ENCODE results near the gene AP3D1. TPM values are rescaled to one million over a fixed set of nuclear protein-coding genes. Genes with fewer than 3 reads are reported as not detected.

AP3D1 gene
- total RNA-seq, 1 experiment from 2014 or later = 107 TPM

- no peak for DNase-seq
- H3K4me1 ChIP-seq = peaks cover 23% of the 10 kb centered on the region
These were observed 20.2 kb upstream of the AP3D1 start for GRCh38 chr19:2171349-2172145.

GRCh38 chr19:2170987-2171348, 19.6 kb upstream of the AP3D1 start:
- Histone ChIP-seq H3K36me3 (peaks cover 3% of the 10 kb centered on the region; the same call in 1 of the 2 replicates), H3K9me3 (replicated peaks) (no peaks in the 10 kb centered on the region), H3K27ac (no peak overlapping the region), H3K4me1 (peaks cover 23% of the 10 kb centered on the region), H3K4me3 (no peak overlapping the region), H3K27me3 (no peaks in the 10 kb centered on the region)
- no peak for DNase-seq

More at GRCh38 chr19:2171349-2172145, 20.2 kb upstream of the AP3D1 start:
- Histone ChIP-seq H3K9me3 (replicated peaks) (no peaks in the 10 kb centered on the region), H3K36me3 (peaks cover 3% of the 10 kb centered on the region; the same call in 1 of the 2 replicates), H3K4me3 (no peak overlapping the region), H3K27me3 (no peaks in the 10 kb centered on the region), H3K27ac (no peak overlapping the region)

DNA sequence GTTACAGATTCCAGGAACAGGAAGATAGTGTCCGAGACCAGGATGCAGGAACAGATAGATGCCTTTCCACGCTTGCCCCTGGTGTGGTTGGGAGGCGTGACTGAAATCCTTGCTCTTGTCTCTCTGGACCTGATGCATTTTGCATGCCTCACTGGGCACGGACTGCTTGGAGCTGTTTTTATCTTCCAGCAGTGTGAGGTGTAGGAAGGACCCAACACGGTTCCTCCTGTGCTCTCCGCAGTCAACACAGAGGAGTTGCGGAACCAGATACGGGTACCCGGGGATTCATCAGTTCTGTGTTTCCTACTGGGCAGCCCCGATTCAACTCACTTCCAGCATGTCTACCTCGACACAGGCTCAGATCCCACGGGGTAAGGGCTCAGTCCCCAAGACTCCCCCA, 18.9 kb upstream of the AP3D1 start:
- peaks cover 23% of the 10 kb centered on the region for H3K4me1 ChIP-seq
- no peaks in the 10 kb centered on the region for H3K27me3 ChIP-seq
- no peak overlapping the region for H3K4me3 ChIP-seq
- H3K27ac ChIP-seq = no peak overlapping the region
- no peaks in the 10 kb centered on the region for H3K9me3 ChIP-seq (replicated peaks)
- DNase-seq = no peak
- peaks cover 3% of the 10 kb centered on the region; the same call in 1 of the 2 replicates for H3K36me3 ChIP-seq

- Histone ChIP-seq H3K27ac (peak overlapping the region; percentile 30; the same call in 1 of the 2 replicates), H3K9me3 (replicated peaks) (no peaks in the 10 kb centered on the region), H3K4me1 (peaks cover 23% of the 10 kb centered on the region), H3K36me3 (no peaks in the 10 kb centered on the region; the same call in 1 of the 2 replicates), H3K4me3 (no peak overlapping the region), H3K27me3 (no peaks in the 10 kb centered on the region)
- peak; percentile 88 to 90 for DNase-seq
These were observed 17.5 kb upstream of the AP3D1 start for GRCh38 chr19:2168619-2169424.

- no peak overlapping the region for H3K4me3 ChIP-seq
- H3K36me3 ChIP-seq = no peaks in the 10 kb centered on the region
- H3K27ac ChIP-seq = no peak overlapping the region; the same call in 1 of the 2 replicates
- no peaks in the 10 kb centered on the region for H3K27me3 ChIP-seq
- no peak for DNase-seq
- H3K9me3 ChIP-seq (replicated peaks) = no peaks in the 10 kb centered on the region
- H3K4me1 ChIP-seq = peaks cover 23% of the 10 kb centered on the region
These were observed 16.7 kb upstream of the AP3D1 start for GRCh38 chr19:2167896-2168618.

DNA sequence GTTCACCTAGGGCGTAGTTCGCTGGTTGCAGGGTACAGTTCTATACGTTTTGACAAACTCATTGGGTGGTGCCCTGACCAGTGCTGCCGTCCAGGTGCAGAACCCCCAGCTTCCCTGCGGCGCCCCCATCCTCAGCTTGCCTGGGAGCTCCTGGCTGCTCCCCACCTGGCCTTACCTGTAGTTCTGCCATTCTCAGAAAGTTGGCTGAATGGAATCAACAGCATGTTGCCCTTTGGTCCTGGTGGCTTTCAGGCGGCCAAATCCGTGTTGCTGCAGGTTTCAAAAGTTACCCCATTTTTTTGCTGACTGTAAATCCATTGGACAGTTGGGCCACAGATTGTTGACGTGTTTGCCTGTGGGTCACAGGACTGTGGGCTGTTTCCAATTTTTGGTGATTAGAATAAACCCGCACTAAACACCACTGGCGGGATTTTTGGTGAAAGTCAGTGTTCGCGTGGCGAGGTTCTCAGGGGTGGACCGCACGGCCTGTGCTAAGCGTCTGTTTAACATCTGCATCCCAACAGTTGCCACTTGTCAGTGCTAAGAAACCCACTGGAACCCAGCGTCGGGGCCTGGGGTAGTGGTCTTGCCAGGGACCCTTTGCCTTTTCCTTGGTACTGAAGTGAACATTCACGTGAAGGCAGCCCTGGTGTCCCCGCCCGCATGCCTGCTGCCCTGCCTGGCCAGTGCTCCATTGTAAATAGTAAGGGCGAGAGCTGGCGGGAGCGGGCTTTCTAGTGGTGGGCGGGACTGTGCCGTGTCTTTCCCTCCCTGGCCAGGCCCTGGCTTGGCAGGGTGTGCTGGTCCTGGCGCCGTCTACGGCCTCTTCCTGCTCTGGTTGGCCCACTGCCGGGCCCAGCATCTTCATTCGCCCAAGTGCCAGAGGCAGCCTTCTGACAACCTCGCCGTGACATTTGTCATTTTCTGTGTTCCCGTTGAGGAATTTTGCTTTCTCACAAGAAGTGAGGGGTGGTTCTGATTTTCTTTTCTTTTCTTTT, 15.7 kb upstream of the AP3D1 start:
- H3K27ac ChIP-seq = no peak overlapping the region
- peaks cover 23% of the 10 kb centered on the region for H3K4me1 ChIP-seq

GRCh38 chr19:2164020-2164998, 12.9 kb upstream of the AP3D1 start:
- H3K9me3 ChIP-seq (replicated peaks) = no peaks in the 10 kb centered on the region
- no peaks in the 10 kb centered on the region for H3K27me3 ChIP-seq
- peak; percentile 24 to 27 for DNase-seq
- H3K4me1 ChIP-seq = peaks cover 12% of the 10 kb centered on the region
- H3K27ac ChIP-seq = peak overlapping the region; percentile 92
- peak overlapping the region; percentile 100 for H3K4me3 ChIP-seq
- no peaks in the 10 kb centered on the region for H3K36me3 ChIP-seq

More for the DNA sequence above, 15.7 kb upstream of the AP3D1 start:
- Histone ChIP-seq H3K4me3 (no peak overlapping the region), H3K9me3 (replicated peaks) (no peaks in the 10 kb centered on the region), H3K36me3 (no peaks in the 10 kb centered on the region), H3K27me3 (no peaks in the 10 kb centered on the region)
- no peak for DNase-seq

GRCh38 chr19:2160379-2160778, 9.0 kb upstream of the AP3D1 start:
- no peaks in the 10 kb centered on the region for H3K36me3 ChIP-seq
- H3K9me3 ChIP-seq (replicated peaks) = no peaks in the 10 kb centered on the region
- no peak overlapping the region for H3K27ac ChIP-seq
- no peak for DNase-seq
- no peak overlapping the region for H3K4me3 ChIP-seq
- no peaks in the 10 kb centered on the region for H3K4me1 ChIP-seq
- no peaks in the 10 kb centered on the region for H3K27me3 ChIP-seq

DNA sequence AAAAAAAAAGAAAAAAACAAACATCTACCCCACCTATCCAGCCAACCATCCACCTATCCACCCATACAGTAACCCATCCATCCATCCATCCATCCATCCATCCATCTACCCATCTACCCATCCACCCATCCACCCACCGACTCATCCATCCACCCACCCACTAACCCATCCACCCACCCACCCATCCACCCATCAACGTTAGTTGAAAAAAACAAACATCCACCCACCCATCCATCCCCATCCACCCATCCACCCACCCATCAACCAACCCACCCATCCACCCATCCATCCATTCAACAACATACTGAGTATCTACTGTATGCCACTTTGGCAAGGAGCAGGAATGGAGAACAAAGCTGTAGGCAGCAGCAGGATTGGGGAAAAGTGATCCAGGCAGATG, 6.1 kb upstream of the AP3D1 start:
- no peak overlapping the region for H3K4me3 ChIP-seq
- H3K4me1 ChIP-seq = peaks cover 2% of the 10 kb centered on the region; the same call in 1 of the 2 replicates
- H3K36me3 ChIP-seq = no peaks in the 10 kb centered on the region
- no peaks in the 10 kb centered on the region for H3K9me3 ChIP-seq (replicated peaks)
- H3K27me3 ChIP-seq = no peaks in the 10 kb centered on the region
- no peak for DNase-seq
- no peak overlapping the region for H3K27ac ChIP-seq

DNA sequence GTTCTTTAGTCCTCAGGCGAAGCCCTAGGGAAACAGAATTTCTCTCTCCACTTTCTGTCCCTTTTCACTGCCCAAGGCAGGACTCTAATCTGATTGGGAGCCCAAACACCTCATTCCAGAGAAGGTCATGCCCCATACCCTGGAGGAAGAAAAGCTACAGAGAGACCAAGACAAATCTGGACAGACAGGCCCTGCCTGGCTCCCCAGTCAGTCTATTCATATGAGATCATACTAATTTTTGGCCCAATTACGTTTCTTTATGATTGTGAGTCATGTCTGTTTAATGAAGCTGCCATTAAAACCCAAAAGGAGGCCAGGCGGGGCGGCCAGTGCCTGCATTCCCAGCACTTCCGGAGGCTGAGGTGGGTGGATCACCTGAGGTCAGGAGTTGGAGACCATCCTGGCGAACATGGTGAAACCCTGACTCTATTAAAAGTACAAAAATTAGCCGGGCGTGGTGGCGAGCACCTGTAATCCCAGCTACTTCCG, 3.3 kb upstream of the AP3D1 start:
- Histone ChIP-seq H3K9me3 (replicated peaks) (no peaks in the 10 kb centered on the region), H3K27me3 (no peaks in the 10 kb centered on the region), H3K4me1 (peaks cover 6% of the 10 kb centered on the region; the same call in 1 of the 2 replicates), H3K36me3 (no peaks in the 10 kb centered on the region), H3K4me3 (no peak overlapping the region), H3K27ac (no peak overlapping the region)
- no peak for DNase-seq

DNA sequence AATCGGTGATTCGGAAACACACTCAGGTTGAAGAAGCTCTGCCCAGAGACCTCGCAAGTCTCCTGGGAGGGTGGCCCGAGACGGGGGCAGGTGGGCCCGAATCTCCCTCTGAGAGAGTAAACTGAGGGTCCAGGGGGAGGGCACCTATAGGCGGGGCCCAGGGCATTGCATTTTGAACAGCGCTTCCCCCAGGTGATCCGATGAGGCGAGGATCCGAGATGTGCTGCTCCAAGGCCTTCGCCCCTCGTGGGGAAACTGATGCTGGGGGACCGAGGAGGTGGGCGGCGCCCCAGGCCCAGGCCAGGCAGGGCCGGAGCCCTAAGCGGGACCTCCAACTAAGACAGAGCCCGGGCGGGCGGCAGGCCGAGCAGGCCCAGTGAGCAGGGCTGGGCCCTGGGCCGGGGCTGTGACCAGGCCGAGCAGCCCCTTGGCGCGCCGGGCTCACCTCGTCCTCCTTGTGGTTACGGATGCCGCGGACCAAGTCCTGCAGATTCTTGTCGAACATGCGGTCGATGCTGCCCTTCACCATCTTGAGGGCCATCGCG, 500 bp downstream of the AP3D1 start:
- peaks cover 7% of the 10 kb centered on the region; the same call in 1 of the 2 replicates for H3K4me1 ChIP-seq
- no peak for DNase-seq
- H3K4me3 ChIP-seq = peak overlapping the region; percentile 99
- no peaks in the 10 kb centered on the region for H3K27me3 ChIP-seq
- peak overlapping the region; percentile 64 for H3K27ac ChIP-seq
- H3K9me3 ChIP-seq (replicated peaks) = no peaks in the 10 kb centered on the region
- H3K36me3 ChIP-seq = peaks cover 6% of the 10 kb centered on the region; the same call in 1 of the 2 replicates

- Histone ChIP-seq H3K4me3 (peak overlapping the region; percentile 99), H3K9me3 (replicated peaks) (no peaks in the 10 kb centered on the region), H3K36me3 (peaks cover 6% of the 10 kb centered on the region; the same call in 1 of the 2 replicates), H3K27me3 (no peaks in the 10 kb centered on the region), H3K4me1 (peaks cover 7% of the 10 kb centered on the region; the same call in 1 of the 2 replicates), H3K27ac (peak overlapping the region; percentile 64)
- no peak for DNase-seq
These were observed 1.2 kb downstream of the AP3D1 start for GRCh38 chr19:2149980-2150793.

Data from SJCRH30 (cell line).